Osteocyte (in vitro differentiated cells): ENCODE results near the gene PHLDB2. TPM values are rescaled to one million over a fixed set of nuclear protein-coding genes. Genes with fewer than 3 reads are reported as not detected.

Source experiments
- DNase-seq: peaks from one replicate; pipeline ENCODE4 v3.0.0; 2021; ENCODE audit warnings: mixed read lengths; ENCODE audit not compliant: unreplicated experiment; ENCODE audit errors: extremely low spot score
- H3K27ac Mint-ChIP-seq: one replicate; pipeline ENCODE4 v1.8.0; 2021; ENCODE audit warnings: mild to moderate bottlenecking, mixed read lengths; ENCODE audit not compliant: unreplicated experiment
- H3K27me3 Mint-ChIP-seq: one replicate; pipeline ENCODE4 v1.8.0; 2021; ENCODE audit warnings: mixed read lengths; ENCODE audit not compliant: unreplicated experiment
- H3K36me3 Mint-ChIP-seq: one replicate; pipeline ENCODE4 v1.8.0; 2021; ENCODE audit warnings: mixed read lengths; ENCODE audit not compliant: unreplicated experiment
- H3K4me1 Mint-ChIP-seq: one replicate; pipeline ENCODE4 v1.8.0; 2021; ENCODE audit warnings: mixed read lengths; ENCODE audit not compliant: unreplicated experiment
- H3K4me3 Mint-ChIP-seq: one replicate; pipeline ENCODE4 v1.8.0; 2021; ENCODE audit warnings: mild to moderate bottlenecking, moderate library complexity, mixed read lengths; ENCODE audit not compliant: unreplicated experiment
- H3K9me3 Mint-ChIP-seq: one replicate; pipeline ENCODE4 v1.8.0; 2021; ENCODE audit warnings: mixed read lengths; ENCODE audit not compliant: unreplicated experiment
- total RNA-seq: library from RNA; stranded (reverse); gene quantifications from 2 replicates; pipeline ENCODE4 v1.2.1, GENCODE V29; 2021
- TF ChIP-seq, protein P1 (sequence below): fragments of 200-600 bp; sonication (generic); IDR thresholded peaks from 2 replicates; pipeline ENCODE4 v1.5.0; 2021; ENCODE audit warnings: antibody characterized with exemption, mild to moderate bottlenecking, moderate library complexity

PHLDB2 gene
- total RNA-seq, 1 donor from 2014 or later, result 134 TPM

DNA sequence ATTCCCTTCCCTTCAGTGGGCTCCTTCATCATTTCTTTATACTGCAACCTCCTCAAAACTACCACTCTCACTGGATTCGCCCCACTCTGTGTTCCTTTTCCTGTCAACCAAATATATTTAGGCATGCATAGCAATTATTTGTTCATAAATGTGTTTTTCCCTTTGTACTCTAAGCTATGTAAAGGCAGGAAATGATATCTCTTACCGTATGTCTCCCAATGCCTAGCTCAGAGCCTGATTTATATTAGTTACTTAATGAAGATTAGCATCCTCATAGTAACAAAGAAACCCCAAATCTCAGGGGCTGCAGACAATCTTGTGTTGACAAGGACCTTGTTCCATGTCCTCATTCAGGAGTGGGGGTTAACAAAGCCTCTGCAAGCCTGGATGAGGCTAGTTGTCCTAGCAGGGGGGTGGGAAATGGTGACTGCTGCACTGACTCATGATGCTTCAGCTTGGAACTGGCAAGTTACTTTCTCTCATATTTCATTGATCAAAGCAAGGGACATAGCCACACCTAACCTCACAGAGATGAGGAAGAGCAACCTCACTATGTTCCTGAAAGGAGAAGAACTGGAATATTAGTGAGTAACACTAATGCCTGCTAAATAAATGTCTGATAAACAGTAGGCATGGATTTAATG, 15.2 kb downstream of the PHLDB2 start:
- no peak overlapping the region for H3K4me3 Mint-ChIP-seq
- TF ChIP-seq, protein P1, sequence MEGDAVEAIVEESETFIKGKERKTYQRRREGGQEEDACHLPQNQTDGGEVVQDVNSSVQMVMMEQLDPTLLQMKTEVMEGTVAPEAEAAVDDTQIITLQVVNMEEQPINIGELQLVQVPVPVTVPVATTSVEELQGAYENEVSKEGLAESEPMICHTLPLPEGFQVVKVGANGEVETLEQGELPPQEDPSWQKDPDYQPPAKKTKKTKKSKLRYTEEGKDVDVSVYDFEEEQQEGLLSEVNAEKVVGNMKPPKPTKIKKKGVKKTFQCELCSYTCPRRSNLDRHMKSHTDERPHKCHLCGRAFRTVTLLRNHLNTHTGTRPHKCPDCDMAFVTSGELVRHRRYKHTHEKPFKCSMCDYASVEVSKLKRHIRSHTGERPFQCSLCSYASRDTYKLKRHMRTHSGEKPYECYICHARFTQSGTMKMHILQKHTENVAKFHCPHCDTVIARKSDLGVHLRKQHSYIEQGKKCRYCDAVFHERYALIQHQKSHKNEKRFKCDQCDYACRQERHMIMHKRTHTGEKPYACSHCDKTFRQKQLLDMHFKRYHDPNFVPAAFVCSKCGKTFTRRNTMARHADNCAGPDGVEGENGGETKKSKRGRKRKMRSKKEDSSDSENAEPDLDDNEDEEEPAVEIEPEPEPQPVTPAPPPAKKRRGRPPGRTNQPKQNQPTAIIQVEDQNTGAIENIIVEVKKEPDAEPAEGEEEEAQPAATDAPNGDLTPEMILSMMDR, result no peak
- H3K4me1 Mint-ChIP-seq, result peaks cover 53% of the 10 kb centered on the region
- H3K36me3 Mint-ChIP-seq, result peaks cover 48% of the 10 kb centered on the region
- peaks cover 6% of the 10 kb centered on the region for H3K9me3 Mint-ChIP-seq
- no peak for DNase-seq
- H3K27ac Mint-ChIP-seq, result peak overlapping the region; percentile 58
- H3K27me3 Mint-ChIP-seq, result no peaks in the 10 kb centered on the region

DNA sequence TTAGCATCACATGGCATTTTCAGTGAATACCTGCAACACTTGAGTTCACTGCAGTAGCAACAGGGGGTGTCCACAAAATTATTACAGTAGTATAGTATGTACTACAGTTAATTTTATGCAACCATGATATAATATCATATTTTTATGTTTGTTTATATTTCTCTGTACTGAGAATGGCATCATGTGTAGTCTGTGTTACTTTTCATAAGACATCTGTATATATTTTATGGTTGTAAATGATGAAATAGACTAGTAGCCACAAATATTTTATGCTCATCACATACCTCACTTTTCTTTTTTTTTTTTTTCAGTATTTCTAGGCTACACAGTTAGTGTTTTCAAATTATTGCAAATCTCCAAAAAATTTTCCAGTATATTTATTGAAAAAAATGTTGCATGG, 22.4 kb downstream of the PHLDB2 start:
- no peaks in the 10 kb centered on the region for H3K27me3 Mint-ChIP-seq
- H3K36me3 Mint-ChIP-seq, result peaks cover 59% of the 10 kb centered on the region
- H3K4me3 Mint-ChIP-seq, result no peak overlapping the region
- TF ChIP-seq, protein P1, result no peak
- peaks cover 20% of the 10 kb centered on the region for H3K9me3 Mint-ChIP-seq
- peaks cover 23% of the 10 kb centered on the region for H3K4me1 Mint-ChIP-seq
- no peak for DNase-seq
- H3K27ac Mint-ChIP-seq, result no peak overlapping the region

DNA sequence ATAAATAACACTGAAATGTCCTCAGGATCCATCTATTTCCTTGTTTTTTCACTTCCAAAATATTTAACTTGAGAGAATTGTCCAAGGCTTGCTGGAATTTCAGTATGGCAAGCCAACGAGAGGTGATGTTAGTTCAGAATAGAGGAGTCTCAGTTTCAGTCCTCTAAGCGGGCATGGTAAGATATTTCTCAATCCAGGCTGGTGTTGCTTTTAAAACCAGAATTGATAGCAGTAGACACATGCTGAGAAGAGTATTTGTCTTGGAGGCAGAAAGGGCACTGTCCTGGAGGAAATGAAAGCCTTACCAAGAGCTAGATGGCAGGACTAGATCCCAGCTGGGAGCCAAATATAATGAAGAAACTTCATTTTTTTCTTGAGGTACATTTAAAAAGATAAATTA, 23.1 kb downstream of the PHLDB2 start:
- no peaks in the 10 kb centered on the region for H3K27me3 Mint-ChIP-seq
- H3K4me1 Mint-ChIP-seq, result peaks cover 26% of the 10 kb centered on the region
- peaks cover 17% of the 10 kb centered on the region for H3K9me3 Mint-ChIP-seq
- no peak for DNase-seq
- TF ChIP-seq, protein P1, result no peak
- H3K4me3 Mint-ChIP-seq, result no peak overlapping the region
- peak overlapping the region; percentile 55 for H3K27ac Mint-ChIP-seq
- H3K36me3 Mint-ChIP-seq, result peaks cover 61% of the 10 kb centered on the region

DNA sequence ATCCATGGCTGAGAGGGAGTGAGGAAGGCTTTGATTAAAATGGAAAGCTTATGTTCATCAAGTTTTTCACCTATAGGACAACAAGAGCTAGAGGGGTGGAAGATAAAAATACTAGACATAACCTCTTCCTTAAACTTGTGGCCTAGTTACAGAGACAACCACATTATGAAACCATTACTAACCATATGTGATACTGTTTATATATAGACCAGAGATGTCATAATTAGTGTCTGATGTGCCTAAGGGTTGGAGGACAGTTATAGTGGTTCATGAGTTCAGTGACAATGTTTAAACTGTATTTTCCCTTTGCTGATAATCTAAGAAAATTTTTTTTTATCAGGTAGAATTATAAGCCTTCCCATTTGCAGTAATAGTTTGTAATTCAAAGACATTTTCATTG, 23.7 kb downstream of the PHLDB2 start:
- peaks cover 59% of the 10 kb centered on the region for H3K36me3 Mint-ChIP-seq
- no peak overlapping the region for H3K4me3 Mint-ChIP-seq
- H3K27ac Mint-ChIP-seq, result peak overlapping the region; percentile 55
- H3K4me1 Mint-ChIP-seq, result peaks cover 29% of the 10 kb centered on the region
- TF ChIP-seq, protein P1, result no peak
- H3K9me3 Mint-ChIP-seq, result peaks cover 15% of the 10 kb centered on the region
- no peak for DNase-seq
- no peaks in the 10 kb centered on the region for H3K27me3 Mint-ChIP-seq

DNA sequence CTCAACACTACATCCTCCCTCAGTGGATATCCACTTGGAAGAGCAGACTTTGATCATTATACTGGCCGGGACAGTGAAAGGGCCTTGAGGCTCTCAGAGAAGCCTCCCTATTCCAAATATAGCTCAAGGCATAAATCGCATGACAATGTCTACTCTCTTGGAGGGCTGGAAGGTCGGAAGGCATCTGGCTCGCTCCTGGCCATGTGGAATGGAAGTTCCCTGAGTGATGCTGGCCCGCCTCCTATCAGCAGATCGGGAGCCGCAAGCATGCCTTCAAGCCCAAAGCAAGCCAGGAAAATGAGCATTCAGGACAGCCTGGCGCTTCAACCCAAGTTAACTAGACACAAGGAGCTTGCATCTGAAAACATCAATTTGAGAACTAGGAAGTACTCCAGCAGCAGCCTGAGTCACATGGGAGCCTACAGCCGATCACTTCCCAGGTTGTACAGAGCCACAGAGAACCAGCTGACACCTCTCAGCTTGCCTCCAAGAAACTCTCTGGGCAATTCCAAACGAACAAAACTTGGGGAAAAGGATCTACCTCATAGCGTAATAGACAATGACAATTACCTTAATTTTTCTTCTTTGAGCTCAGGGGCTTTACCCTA, 25.4 kb downstream of the PHLDB2 start:
- Mint-ChIP-seq H3K36me3 (peaks cover 64% of the 10 kb centered on the region), H3K4me3 (no peak overlapping the region), H3K27ac (peak overlapping the region; percentile 4), H3K27me3 (no peaks in the 10 kb centered on the region), H3K9me3 (peaks cover 12% of the 10 kb centered on the region), H3K4me1 (peaks cover 29% of the 10 kb centered on the region)
- TF ChIP-seq, protein P1, result no peak
- DNase-seq, result no peak
